ENCODE measurements around the gene MYO1H.

DNA sequence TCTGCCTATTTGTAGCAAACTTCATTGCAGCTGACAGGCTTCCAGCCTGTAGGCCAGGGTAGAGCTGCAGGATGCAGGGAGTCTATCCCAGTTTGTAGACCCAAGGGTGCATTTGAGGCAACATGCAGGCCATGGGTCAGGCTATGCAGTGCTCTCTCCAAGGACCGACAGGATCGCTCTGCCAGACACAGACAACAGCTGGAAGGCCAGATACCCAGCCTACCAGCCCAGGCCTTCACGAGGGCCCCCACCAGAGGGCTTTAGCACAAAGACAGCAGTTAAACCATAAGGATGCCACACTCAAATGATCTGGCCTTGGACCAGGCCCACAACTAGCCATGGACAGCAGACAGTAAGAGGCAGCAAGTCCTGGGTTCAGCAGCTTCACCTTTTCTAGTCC is 119.1 kb downstream of the MYO1H start:
- TF ChIP-seq, protein P1, sequence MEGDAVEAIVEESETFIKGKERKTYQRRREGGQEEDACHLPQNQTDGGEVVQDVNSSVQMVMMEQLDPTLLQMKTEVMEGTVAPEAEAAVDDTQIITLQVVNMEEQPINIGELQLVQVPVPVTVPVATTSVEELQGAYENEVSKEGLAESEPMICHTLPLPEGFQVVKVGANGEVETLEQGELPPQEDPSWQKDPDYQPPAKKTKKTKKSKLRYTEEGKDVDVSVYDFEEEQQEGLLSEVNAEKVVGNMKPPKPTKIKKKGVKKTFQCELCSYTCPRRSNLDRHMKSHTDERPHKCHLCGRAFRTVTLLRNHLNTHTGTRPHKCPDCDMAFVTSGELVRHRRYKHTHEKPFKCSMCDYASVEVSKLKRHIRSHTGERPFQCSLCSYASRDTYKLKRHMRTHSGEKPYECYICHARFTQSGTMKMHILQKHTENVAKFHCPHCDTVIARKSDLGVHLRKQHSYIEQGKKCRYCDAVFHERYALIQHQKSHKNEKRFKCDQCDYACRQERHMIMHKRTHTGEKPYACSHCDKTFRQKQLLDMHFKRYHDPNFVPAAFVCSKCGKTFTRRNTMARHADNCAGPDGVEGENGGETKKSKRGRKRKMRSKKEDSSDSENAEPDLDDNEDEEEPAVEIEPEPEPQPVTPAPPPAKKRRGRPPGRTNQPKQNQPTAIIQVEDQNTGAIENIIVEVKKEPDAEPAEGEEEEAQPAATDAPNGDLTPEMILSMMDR (IDR thresholded peaks at IDR 0.05; ENCODE audit: low read depth, low read length) = no peak
- TF ChIP-seq POLR2A (IDR thresholded peaks at IDR 0.05; ENCODE audit: extremely low read depth, insufficient read length) (no peak), MAX (IDR thresholded peaks at IDR 0.05; ENCODE audit: low read depth, low read length) (no peak)
